ENCODE measurements around the gene SNX30.
"Not testable (repeated sequence)": the region's sequence is repeated elsewhere in the genome, so short reads cannot be mapped to it uniquely, and the experiment has no call there.

SNX30 gene

GRCh38 chr9:112750016-112750763 is at the start of gene SNX30:
Gene SNX30, plus strand, starts transcription at chr9:112750760. Its CDS starts 242 bp downstream, at chr9:112751002.
- DNase-seq = peak; percentile 90

- no peak for DNase-seq
Measured at GRCh38 chr9:112703304-112703703, 47.3 kb upstream of the SNX30 start.

- DNase-seq = no peak
Measured at GRCh38 chr9:112705768-112706427, 44.7 kb upstream of the SNX30 start.

- DNase-seq = no peak
Measured at GRCh38 chr9:112711050-112711689, 39.4 kb upstream of the SNX30 start.

- DNase-seq = no peak
Measured at GRCh38 chr9:112712678-112713077, 37.9 kb upstream of the SNX30 start.

- peak; percentile 97 for DNase-seq
Measured at GRCh38 chr9:112717661-112718331, 32.8 kb upstream of the SNX30 start, which contains the start of gene INIP. Gene INIP, minus strand, starts transcription at chr9:112718117. Its CDS starts 1,632 bp downstream, at chr9:112716485.

- DNase-seq = no peak
Measured at GRCh38 chr9:112719241-112719691, 31.3 kb upstream of the SNX30 start.

- no peak for DNase-seq
Measured at GRCh38 chr9:112719696-112720095, 30.9 kb upstream of the SNX30 start.

GRCh38 chr9:112720113-112720780 is 30.3 kb upstream of the SNX30 start:
- no peak for DNase-seq

- DNase-seq = not testable (repeated sequence)
Measured at GRCh38 chr9:112722749-112723148, 27.8 kb upstream of the SNX30 start.

- no peak for DNase-seq
Measured at GRCh38 chr9:112725961-112726360, 24.6 kb upstream of the SNX30 start.

GRCh38 chr9:112726428-112726827 is 24.1 kb upstream of the SNX30 start:
- DNase-seq = no peak

GRCh38 chr9:112728401-112728800 is 22.2 kb upstream of the SNX30 start:
- no peak for DNase-seq

- DNase-seq = no peak
Measured at GRCh38 chr9:112731971-112732370, 18.6 kb upstream of the SNX30 start.

GRCh38 chr9:112734892-112735291 is 15.7 kb upstream of the SNX30 start:
- DNase-seq = no peak

- DNase-seq = no peak
Measured at GRCh38 chr9:112743216-112743836, 7.2 kb upstream of the SNX30 start.

GRCh38 chr9:112744177-112744576 is 6.4 kb upstream of the SNX30 start:
- no peak for DNase-seq

GRCh38 chr9:112747094-112747493 is 3.5 kb upstream of the SNX30 start:
- no peak for DNase-seq

- no peak for DNase-seq
Measured at GRCh38 chr9:112750764-112751055, 150 bp downstream of the SNX30 start.

- peak; percentile 60 for DNase-seq
Measured at GRCh38 chr9:112751056-112751795, 666 bp downstream of the SNX30 start.

- DNase-seq = no peak
Measured at GRCh38 chr9:112752334-112753125, 2.0 kb downstream of the SNX30 start.

Data from CD4-positive, alpha-beta T cell treated with Interleukin-17A for 4 hours (primary cell).